ENCODE data around the gene SH2D2A. TPM values are rescaled to one million over a fixed set of nuclear protein-coding genes. Genes with fewer than 3 reads are reported as not detected.
A peak's percentile ranks its signal among the peaks of the same experiment; 100 is the strongest.

The SH2D2A gene
- total and polyA plus RNA-seq, 3 donors from 2014 or later = 1.3 to 3.1 TPM; not detected in 1

DNA sequence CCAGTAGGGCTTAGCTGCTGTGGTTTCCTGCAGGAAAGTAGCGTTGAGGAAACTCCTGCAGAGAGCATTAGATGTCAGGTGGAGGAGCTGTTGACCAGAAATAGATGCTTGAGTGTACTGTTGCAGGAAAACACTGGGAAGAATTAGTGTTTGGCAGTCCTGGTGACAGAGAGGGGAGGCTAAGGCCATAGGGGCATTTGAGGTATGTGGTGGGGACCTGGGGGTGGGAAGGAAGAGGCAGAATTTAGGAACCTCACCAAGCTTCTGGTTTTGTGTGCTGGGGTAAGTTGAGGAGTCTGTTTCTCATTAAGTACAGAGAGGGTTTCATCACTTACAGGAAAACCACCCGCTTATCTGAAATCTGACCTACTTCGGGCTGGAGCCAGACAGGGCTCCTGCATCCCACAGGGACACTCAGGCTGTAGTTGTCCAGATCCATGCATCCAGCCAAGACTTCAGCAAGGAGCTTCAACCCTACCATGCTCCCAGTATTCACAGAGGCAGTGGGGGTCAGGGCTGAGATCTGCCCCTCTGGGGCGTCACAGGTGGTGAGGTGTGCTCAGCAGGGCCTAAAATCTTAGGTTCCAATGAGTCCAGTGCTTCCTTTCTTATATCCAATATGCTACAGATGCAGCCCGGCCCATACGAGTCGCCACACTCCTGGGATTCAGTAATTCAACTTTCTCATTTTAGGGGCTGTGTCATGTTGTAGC, 15.1 kb downstream of the SH2D2A start:
- Histone ChIP-seq H3K36me3 (ENCODE audit: low read depth, missing control alignments) (no peaks in the 10 kb centered on the region), H3K27me3 (no peaks in the 10 kb centered on the region), H3K4me3 (no peak overlapping the region), H3K27ac (no peak overlapping the region), H3K9me3 (no peaks in the 10 kb centered on the region), H3K4me1 (peaks cover 25% of the 10 kb centered on the region)
- DNase-seq = no peak
- intact Hi-C loops (cut with DNase I; ENCODE audit: low total_unique reads) = no loop called here
- TF ChIP-seq POLR2A (IDR thresholded peaks at IDR 0.05) = no peak
- TF ChIP-seq, protein P1, sequence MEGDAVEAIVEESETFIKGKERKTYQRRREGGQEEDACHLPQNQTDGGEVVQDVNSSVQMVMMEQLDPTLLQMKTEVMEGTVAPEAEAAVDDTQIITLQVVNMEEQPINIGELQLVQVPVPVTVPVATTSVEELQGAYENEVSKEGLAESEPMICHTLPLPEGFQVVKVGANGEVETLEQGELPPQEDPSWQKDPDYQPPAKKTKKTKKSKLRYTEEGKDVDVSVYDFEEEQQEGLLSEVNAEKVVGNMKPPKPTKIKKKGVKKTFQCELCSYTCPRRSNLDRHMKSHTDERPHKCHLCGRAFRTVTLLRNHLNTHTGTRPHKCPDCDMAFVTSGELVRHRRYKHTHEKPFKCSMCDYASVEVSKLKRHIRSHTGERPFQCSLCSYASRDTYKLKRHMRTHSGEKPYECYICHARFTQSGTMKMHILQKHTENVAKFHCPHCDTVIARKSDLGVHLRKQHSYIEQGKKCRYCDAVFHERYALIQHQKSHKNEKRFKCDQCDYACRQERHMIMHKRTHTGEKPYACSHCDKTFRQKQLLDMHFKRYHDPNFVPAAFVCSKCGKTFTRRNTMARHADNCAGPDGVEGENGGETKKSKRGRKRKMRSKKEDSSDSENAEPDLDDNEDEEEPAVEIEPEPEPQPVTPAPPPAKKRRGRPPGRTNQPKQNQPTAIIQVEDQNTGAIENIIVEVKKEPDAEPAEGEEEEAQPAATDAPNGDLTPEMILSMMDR (IDR thresholded peaks at IDR 0.05) = no peak
- 58 to 67% methylated on average over 7 of the region's 7 CpGs for WGBS, 2 donors

DNA sequence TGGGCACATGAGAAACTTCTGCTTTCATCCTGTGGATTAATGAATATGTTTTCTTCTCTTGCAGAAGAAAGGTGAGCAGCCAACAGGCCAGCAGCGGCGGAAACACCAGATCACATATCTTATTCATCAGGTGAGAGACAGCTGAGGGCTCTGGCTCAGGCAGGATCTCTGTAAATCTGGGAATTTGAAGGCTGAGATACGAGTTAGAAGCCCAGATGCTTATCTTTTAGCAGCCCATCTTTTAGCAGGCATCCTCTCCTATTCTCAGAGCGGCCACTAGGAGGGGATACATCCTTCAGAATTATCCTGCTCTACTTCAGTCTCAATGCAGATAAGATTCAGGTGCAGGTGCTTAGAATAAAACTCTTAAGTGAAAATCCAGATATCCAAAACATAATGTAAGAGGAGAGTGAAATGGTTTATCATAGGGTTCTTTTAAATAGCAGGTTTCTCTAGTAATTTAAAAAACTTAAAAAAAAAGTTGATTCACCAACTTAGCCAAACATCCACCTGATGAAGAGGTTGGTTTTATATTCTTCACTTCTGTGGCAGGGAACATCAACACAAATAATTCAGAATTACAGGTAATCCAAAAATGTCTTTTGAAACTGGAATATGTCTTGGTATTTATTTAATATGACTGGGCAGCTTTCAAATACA, 19.3 kb downstream of the SH2D2A start:
- no peaks in the 10 kb centered on the region for H3K9me3 ChIP-seq
- intact Hi-C loops (cut with DNase I; ENCODE audit: low total_unique reads) = no loop called here
- H3K4me1 ChIP-seq = peaks cover 11% of the 10 kb centered on the region
- no peak for TF ChIP-seq POLR2A (IDR thresholded peaks at IDR 0.05)
- TF ChIP-seq, protein P1 (IDR thresholded peaks at IDR 0.05) = peak; percentile 56 to 79 (median 64)
- no peaks in the 10 kb centered on the region for H3K27me3 ChIP-seq
- H3K36me3 ChIP-seq (ENCODE audit: low read depth, missing control alignments) = no peaks in the 10 kb centered on the region
- no peak overlapping the region for H3K4me3 ChIP-seq
- H3K27ac ChIP-seq = no peak overlapping the region
- WGBS, 2 donors = 59 to 69% methylated on average over 4 of the region's 4 CpGs
- peak; percentile 59 for DNase-seq

DNA sequence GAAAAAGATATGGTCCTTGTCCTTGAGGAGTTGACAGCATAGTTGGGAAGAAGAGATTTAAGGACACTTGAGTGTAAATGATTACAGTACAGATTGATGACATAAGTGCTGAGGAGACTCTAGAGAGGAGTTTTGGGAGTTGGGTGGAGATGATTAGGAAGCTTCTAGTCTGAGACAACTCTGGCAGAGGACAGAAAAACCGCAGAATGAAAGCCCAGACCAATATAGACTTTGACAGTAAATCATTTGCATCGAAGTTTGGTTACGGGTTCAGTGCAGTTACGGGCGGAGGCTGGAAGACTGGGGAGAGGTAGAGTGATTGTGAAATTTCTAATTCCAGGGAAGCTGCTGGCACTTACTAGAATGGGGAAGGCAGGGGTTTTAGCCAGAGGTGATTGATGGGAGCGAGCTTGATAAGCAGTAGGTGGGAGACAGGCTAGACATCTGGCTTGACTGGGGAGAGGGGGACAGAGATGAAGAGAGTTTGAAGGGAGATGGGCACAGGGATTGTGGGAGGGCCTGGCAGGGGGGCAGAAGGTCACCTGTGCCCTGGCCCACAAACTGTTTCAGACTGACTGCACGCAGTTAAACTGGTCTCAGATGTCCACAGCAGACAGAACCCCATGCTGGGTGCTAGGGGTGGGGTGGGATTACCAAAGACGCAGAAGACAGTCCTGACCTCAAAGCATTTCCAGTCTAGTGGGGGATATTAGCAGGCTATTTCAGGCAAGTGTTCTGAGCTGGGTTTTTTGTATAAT, 20.1 kb downstream of the SH2D2A start:
- TF ChIP-seq, protein P1 (IDR thresholded peaks at IDR 0.05) = no peak
- TF ChIP-seq POLR2A (IDR thresholded peaks at IDR 0.05) = no peak
- no peak for DNase-seq
- peaks cover 6% of the 10 kb centered on the region for H3K4me1 ChIP-seq
- H3K4me3 ChIP-seq = no peak overlapping the region
- intact Hi-C loops (cut with DNase I; ENCODE audit: low total_unique reads) = no loop called here
- H3K27ac ChIP-seq = no peak overlapping the region
- no peaks in the 10 kb centered on the region for H3K27me3 ChIP-seq
- H3K36me3 ChIP-seq (ENCODE audit: low read depth, missing control alignments) = no peaks in the 10 kb centered on the region
- 65 to 81% methylated on average over 8 of the region's 8 CpGs for WGBS, 2 donors
- no peaks in the 10 kb centered on the region for H3K9me3 ChIP-seq

DNA sequence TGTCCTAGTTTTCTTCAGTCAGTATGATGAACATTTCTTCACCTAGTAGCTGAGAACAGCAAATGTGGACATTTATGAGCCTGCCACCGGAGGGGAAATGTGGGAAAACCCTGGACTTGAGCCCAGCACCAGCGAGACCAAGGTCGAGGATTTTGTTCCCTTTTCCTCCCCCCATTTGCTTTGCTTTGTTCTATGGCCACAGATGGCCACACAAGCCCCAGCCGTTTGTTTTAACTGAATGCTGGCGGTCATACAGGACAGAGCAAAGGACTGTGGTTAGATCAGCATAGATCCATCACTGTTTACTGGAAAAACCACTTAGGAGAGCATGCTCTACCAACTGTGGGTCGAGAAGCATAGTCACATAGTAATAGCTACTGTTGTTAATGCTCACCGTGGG, 20.9 kb downstream of the SH2D2A start:
- H3K27me3 ChIP-seq = no peaks in the 10 kb centered on the region
- no peaks in the 10 kb centered on the region for H3K4me1 ChIP-seq
- DNase-seq = peak; percentile 29
- no peaks in the 10 kb centered on the region for H3K9me3 ChIP-seq
- H3K36me3 ChIP-seq (ENCODE audit: low read depth, missing control alignments) = no peaks in the 10 kb centered on the region
- no peak overlapping the region for H3K4me3 ChIP-seq
- TF ChIP-seq, protein P1 (IDR thresholded peaks at IDR 0.05) = no peak
- no peak for TF ChIP-seq POLR2A (IDR thresholded peaks at IDR 0.05)
- H3K27ac ChIP-seq = no peak overlapping the region
- intact Hi-C loops (cut with DNase I; ENCODE audit: low total_unique reads) = no loop called here
- WGBS, 2 donors = 42 to 43% methylated on average over 7 of the region's 7 CpGs
